GM18870 (cell line): ENCODE measurements around the gene MEI1.

ENCODE experiments used
- ATAC-seq: cut with Tn5 transposase; IDR thresholded peaks from one replicate; pipeline ENCODE4 v1.9.1; 2021; ENCODE audit warnings: moderate library complexity; ENCODE audit not compliant: unreplicated experiment

MEI1 gene

DNA sequence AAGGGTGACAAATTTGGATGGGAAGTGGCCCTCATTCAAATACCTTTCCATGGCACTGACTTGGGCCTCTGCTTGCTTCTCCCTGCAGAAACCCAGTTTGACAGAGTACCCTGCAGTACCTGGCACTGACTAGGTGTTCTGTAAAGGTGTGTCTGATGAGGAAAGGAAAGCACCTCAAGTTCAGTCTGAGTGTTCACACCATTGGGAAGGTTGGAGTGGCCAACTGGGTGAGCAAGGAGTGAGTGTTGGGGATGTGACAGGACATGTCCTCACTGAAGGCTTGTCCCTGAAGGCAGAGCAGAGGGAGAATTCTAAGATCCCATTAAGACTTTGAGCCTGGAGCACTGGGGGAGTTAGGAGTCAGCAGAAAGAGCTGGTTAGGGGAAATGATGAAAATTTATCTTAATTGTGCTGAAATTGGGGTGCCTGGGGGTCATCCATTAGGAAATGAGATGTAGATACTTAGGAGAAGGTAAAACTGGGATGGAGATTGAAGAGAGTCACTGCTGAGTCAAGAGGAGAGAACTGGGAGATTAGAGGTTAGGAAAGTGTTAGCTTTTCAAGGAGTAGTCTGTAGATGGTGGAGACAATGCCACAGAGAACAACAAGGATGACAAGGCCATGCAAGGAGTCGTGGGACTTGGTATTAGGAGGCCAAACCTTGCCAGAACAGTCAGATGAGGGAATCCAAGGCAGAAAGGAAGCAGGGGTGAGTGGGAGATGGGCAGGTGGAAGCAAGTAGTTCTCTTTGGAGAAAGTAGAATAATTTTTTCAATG, 139.7 kb downstream of the MEI1 start:
- no peak for ATAC-seq

GRCh38 chr22:41840216-41840615, 140.9 kb downstream of the MEI1 start:
- no peak for ATAC-seq

- no peak for ATAC-seq
These were observed 141.9 kb downstream of the MEI1 start for GRCh38 chr22:41841085-41841712.

- no peak for ATAC-seq
These were observed 144.0 kb downstream of the MEI1 start for GRCh38 chr22:41842996-41843970.

GRCh38 chr22:41844036-41844435, 144.7 kb downstream of the MEI1 start:
- no peak for ATAC-seq

- ATAC-seq, result no peak
These were observed 145.2 kb downstream of the MEI1 start for GRCh38 chr22:41844513-41844912.

- no peak for ATAC-seq
These were observed 146.3 kb downstream of the MEI1 start for GRCh38 chr22:41845380-41846267.

DNA sequence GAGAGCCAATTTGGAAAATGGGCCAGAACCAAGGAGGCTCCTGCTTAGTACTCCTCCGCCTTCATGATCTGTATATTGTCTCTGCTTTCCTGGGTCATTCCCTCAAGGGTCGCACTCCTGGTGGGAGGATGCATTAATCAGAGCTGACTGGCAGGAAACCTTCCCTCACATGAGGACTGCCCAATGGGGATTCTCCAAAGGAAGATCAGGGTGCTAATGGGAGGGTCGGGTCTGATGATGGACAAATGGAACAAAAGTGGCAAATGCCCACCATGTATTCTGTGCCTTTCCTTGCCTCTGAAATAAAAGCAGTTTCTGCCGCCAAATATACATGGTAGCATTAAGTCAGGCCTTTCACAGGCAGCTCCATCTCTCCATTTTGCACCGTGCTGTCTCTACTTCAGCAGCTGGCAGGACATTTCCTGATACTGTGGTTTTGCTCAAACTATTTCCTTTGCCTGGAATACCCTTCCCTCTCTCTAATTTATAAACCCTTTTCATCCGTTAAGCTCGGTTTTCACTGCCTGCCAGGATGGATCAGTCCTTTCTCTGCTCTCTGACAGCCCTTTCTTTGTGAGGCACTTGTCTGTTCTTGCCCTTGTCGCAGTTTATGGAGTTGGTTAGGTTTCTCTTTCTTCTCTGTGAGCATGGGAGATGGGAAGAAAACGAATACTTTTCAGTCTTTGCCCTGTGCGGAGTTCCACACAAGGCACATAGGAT, 147.1 kb downstream of the MEI1 start:
- no peak for ATAC-seq

DNA sequence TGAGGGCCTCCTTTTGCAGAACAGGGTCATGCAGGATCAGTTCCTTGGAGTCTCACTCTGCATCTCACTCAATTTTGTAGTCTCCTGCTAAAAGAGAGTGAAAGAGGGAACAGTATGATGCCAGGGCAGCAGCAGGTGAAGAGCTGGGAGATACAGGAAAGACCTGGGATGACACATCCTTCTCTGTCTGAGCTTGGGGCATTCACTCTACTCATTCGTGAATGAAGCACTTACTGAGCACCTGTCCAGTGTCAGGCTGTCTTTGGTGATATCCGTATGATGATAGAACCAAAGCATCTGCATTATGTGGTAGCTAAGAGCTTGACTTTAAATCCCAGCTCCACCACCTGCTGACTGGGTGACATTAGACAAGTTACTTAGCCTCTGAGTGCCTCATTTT, 148.0 kb downstream of the MEI1 start:
- no peak for ATAC-seq

DNA sequence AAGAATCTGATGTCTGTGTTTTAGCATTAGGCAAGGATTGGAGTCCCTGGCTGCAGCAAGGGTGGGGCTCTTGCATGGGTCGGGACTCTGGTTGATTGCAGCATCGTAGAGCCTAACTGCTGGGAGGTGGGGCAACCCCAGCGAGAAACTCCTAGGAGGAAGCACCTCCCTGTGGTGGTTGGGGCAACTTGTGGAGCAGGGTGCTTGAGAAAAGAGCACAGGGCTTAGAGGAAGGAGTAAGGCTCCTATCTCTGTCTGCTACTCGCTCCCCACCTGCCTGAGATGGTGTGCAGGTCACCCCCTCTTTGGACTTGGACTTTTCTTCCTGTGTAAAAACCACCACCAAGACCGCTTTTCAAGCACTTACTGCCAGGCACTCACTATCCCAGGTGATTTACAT, 149.2 kb downstream of the MEI1 start:
- ATAC-seq, result no peak
